C4-2B (cell line): ENCODE measurements around the gene ST6GAL2.

Experiments
- H3K27ac ChIP-seq: fragments of 450-650 bp; 2 replicates; pipeline ENCODE4 v1.5.1; 2017
- ZFX ChIP-seq: fragments of 450-650 bp; IDR thresholded peaks from 2 replicates; pipeline ENCODE4 v1.6.1; 2017
- TF ChIP-seq, protein P1 (sequence below): fragments of 450-650 bp; conservative IDR thresholded peaks from 2 replicates; pipeline ENCODE4 v1.5.1; 2017; ENCODE audit warnings: mild to moderate bottlenecking

ST6GAL2 gene, protein sequence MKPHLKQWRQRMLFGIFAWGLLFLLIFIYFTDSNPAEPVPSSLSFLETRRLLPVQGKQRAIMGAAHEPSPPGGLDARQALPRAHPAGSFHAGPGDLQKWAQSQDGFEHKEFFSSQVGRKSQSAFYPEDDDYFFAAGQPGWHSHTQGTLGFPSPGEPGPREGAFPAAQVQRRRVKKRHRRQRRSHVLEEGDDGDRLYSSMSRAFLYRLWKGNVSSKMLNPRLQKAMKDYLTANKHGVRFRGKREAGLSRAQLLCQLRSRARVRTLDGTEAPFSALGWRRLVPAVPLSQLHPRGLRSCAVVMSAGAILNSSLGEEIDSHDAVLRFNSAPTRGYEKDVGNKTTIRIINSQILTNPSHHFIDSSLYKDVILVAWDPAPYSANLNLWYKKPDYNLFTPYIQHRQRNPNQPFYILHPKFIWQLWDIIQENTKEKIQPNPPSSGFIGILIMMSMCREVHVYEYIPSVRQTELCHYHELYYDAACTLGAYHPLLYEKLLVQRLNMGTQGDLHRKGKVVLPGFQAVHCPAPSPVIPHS

DNA sequence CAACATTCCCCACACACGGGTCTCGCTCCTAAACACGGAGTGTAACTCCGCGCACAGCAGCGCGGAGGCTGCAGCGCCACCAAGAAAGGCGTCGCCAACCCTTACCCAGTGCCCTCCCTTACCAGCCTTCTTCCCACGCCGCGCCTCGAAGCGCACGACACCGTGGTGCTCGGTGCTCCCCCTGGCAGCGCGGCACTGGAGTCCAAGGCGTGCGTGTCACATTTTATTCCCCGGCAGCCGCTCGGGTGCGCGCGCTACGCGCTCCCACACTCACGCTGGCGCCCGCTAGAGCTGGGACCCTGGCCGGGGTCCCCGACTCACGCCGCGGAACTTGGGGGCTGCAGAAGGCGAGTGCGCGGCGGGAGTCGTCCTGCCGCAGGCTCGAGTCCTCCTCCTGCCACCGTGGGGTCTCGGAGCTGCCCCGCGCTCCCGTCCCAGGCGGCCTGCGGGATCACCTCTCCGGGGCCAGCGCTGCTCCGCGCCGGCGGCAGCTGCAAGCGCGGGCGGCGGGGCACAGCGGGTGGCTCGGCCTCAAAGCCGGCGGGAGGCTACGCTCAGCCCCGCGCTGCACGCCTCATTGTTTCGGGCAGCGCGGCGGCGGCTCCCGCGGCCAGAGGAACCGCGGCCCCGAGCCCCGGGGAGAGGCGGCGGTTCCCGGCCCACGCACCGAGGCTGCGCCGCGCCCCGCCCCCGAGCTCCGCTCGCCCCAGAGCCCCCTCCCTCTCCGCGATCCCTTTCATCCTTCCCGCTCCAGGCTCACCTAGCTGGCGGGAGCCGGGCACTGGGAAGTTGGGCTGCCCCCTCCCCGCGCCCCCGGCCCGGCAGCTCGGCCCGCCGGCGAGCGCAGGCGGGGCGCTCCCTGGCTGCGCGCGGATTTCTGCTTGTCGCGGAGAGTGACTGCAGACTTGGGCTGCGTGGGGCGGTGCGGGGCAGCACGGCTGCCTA lies at the start of gene ST6GAL2:
TSS of gene ST6GAL2 (minus strand) at position 197 of the 945 bp plus-strand sequence. CDS start 42,190 bp downstream, outside the sequence.
- H3K27ac ChIP-seq: no peak within 1 kb of the TSS
- TF ChIP-seq, protein P1, sequence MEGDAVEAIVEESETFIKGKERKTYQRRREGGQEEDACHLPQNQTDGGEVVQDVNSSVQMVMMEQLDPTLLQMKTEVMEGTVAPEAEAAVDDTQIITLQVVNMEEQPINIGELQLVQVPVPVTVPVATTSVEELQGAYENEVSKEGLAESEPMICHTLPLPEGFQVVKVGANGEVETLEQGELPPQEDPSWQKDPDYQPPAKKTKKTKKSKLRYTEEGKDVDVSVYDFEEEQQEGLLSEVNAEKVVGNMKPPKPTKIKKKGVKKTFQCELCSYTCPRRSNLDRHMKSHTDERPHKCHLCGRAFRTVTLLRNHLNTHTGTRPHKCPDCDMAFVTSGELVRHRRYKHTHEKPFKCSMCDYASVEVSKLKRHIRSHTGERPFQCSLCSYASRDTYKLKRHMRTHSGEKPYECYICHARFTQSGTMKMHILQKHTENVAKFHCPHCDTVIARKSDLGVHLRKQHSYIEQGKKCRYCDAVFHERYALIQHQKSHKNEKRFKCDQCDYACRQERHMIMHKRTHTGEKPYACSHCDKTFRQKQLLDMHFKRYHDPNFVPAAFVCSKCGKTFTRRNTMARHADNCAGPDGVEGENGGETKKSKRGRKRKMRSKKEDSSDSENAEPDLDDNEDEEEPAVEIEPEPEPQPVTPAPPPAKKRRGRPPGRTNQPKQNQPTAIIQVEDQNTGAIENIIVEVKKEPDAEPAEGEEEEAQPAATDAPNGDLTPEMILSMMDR: no peak
- no peak for TF ChIP-seq ZFX

DNA sequence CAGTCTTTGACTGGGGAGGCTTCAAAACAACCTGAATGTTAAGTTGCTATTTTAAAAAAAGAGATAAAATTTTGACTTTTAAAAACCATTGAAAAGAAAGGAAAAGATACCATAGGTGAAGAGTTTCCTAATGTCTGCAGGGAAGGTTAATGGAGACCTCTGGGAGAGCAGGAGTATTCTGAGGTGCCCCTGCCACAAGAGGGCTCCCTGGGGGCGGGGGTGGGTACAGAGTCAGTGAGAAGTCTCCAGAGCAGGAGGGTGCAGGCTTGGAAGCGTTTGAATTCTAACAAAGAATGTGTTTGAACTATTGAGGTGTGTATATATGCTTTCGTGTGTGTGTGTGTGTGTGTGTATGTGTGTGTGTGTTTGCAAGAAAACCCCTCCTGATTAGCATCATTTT lies 46.7 kb upstream of the ST6GAL2 start:
- TF ChIP-seq, protein P1: no peak; the same call in 1 of the 2 replicates
- no peak for TF ChIP-seq ZFX
- H3K27ac ChIP-seq: no peak overlapping the region

DNA sequence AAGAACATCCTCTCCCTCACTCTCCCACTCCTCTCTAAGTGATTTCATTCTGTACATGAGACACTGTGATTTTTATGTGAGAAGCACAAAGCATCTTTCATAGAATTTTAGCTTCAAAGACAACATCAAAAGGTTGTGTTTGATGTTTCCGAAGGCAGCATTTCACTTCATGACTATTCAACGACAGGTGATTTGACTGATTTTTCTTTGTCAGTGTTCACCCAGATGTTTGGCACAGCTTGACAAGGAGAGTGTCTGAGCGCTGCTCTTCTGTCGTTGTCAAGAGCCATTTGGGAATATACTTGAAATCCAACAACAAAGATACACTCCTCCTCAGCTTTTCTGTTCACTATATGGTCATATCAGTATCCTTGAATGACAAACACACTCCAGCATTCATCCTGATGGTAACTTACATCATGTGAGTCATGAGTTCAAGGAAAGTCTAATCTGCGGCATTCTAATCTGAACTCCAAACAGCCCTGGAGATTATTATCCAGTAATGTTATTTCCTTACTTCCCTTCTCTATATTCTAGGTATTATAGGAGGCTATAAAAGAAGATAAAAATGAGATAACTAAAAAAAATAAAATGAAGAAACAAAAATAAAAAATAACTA lies 45.9 kb upstream of the ST6GAL2 start:
- TF ChIP-seq ZFX: no peak
- TF ChIP-seq, protein P1: no peak
- no peak overlapping the region for H3K27ac ChIP-seq

DNA sequence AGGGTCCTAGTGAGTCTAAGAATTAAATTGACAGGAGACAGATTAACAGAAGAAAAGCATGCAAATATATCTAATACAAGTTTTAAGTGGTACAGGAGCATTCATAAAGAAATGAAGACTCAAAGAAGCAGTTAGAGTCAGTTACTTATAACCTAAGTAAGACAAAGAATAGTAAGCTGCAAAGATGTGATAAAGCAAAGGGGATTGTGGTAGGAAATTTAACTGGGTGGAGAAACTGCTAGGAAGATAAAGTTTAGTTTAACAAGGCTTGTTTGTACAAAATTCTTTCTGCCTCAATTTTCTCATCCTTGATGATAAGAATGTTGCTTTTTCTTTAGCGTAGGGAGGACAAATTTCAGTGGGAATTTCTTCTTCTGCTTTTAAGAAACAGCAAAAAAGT lies 35.5 kb upstream of the ST6GAL2 start:
- TF ChIP-seq ZFX: no peak
- TF ChIP-seq, protein P1: no peak

DNA sequence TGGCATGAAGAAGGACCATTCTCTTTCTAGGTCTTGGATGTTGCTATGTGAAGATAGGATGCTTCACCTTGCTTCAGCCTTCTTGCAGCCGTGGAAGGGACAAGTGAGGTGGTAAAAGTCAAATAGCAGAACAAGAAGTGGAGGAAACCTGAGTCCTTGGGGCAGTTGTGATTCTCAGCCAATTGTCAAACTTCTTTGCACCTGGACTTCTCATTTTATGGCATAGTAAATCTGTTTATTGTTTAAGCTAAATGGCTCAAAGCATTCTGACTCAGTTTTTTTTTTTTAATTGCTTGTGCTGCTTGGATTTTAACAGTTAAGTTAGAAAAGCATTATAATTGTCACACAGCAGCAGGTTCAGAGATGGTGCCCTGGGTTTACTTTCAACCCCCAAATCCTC lies 33.0 kb upstream of the ST6GAL2 start:
- no peak overlapping the region for H3K27ac ChIP-seq
- TF ChIP-seq ZFX: no peak

More for the DNA sequence above, 35.5 kb upstream of the ST6GAL2 start:
- H3K27ac ChIP-seq: no peak overlapping the region

DNA sequence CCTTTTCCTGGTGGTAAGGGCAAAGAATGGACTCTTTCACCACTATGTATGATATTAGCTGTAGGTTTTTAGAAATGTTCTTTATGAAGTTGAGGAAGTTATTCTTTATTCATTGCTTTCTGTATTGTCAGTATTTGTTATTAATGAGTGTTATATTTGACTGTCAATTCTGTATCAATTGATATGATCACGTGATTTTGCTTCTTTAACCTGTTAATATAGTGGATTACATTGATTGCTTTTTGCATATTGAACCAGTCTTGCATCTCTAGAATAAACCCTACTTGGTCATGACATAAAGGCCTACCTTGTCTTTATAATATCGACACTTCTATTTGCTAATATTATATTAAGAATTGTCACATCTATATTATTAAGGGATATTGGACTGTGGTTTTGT lies 18.3 kb upstream of the ST6GAL2 start:
- no peak overlapping the region for H3K27ac ChIP-seq
- no peak for TF ChIP-seq ZFX
- TF ChIP-seq, protein P1: no peak

DNA sequence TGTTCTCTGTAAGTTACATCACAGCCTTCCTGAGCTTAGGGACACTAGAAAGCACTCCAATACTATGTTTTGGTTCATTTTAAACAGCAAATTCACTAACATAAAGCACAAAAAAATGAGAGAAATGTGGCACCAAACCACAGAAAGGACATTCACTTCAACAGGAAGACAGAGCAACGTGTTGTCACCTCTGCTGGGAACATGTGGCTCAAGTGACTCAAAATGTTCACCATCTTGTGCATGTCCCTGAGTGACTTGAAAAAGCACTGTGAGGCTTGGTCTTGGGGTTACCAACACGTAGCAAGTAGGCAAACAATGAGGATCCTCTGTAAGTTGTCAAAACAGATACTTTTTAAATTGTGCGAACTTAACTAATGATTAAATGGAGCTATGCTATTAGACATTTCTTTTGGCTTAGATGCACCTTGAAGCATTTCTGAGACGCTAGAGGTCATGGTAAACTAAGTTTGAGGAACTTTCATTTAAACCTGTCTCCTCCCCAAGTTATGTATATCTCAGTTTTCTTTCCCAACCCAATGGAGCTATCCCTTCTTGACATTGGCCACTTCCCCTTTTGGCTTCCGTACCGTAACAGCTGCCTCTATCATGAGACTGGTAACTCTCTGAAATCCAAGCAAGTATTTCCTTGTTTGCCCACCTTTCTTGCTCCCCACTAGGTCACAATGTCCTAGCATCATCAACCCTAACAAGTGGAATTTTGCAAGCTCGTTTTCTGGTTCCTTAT lies 14.0 kb upstream of the ST6GAL2 start:
- no peak overlapping the region for H3K27ac ChIP-seq
- TF ChIP-seq, protein P1: no peak
- TF ChIP-seq ZFX: no peak
